Bronchial epithelial cell (primary cell): Measurements from ENCODE around the gene AK8. TPM values are rescaled to one million over a fixed set of nuclear protein-coding genes. Genes with fewer than 3 reads are reported as not detected.

Source experiments
- DNase-seq: peaks from one replicate; pipeline ENCODE4 v3.0.0-alpha.2; 2010; ENCODE audit warnings: low read depth
- FAIRE-seq: peaks from 2 replicates; lab custom pipeline; 2011; peaks lifted over from hg19 to GRCh38; lab: Jason Lieb, UNC
- H3K27me3 ChIP-seq: 2 replicates; pipeline ENCODE4 v1.5.1; 2011; ENCODE audit warnings: low read length; ENCODE audit not compliant: control insufficient read depth, insufficient read depth
- H3K36me3 ChIP-seq: 2 replicates; pipeline ENCODE4 v1.5.1; 2011; ENCODE audit warnings: low read length; ENCODE audit not compliant: control insufficient read depth, insufficient read depth
- H3K4me3 ChIP-seq: 2 replicates; pipeline ENCODE4 v1.5.1; 2011; ENCODE audit warnings: mild to moderate bottlenecking, low read depth, low read length, control low read depth
- total RNA-seq: library from RNA; depleted of rRNA; stranded (reverse); fragments of >200 nt; gene quantifications from 2 replicates; pipeline ENCODE4 v1.2.1, GENCODE V29; 2014
- TF ChIP-seq, protein P1 (sequence below): IDR thresholded peaks from 2 replicates; pipeline ENCODE4 v1.5.1; 2011; ENCODE audit warnings: mild to moderate bottlenecking, moderate library complexity, low read length, control low read depth, inconsistent platforms; ENCODE audit not compliant: insufficient read depth, severe bottlenecking

AK8 gene
- total RNA-seq: 0.26 TPM in 1 of 2 replicates, not detected in the other

DNA sequence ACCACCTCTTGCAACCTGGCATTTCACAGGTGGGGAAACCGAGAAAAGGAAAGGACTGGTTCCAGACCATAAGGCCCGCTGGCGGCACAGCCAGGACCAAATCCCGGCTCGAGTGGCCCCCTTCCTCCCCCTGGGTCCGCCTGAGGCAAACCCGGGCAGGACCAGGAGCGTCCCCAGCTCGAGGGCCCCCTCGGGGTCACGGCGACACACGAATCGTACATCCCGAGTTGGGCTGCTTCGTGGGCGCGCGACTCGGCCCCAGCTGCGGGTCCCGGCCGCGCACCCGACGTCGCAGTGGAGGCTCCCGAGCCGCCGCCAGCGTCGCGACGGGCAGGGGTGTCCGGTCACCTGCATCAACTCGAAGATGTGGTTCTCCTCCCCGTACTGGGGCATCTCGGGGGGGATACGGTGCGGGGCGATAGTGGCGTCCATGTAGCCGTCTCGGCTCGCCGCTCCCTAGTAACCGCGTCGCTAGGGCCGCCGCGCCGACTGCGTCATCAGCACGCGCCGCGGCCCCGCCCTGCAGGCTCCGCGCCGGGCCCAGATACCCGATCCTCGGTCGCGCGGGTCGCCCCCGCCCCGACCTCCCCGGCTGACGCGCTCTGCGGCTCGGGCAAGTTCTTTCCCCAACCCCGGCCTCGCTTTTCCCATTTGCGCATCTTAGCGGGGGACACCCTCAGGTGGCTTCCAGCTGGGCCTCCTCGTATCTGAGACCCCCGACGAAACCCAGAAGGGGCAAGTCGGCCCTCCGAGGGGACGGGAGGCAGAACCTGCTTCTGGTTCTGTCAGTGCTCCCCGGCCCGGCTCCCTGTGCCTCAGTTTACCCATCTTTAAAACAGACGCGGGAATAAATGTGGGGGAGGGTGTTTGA lies at the start of gene AK8:
Gene AK8 (minus strand): TSS at position 461 of the 871 bp plus-strand sequence. CDS start 29 bp downstream, at position 432.
- H3K36me3 ChIP-seq: no peaks in the 10 kb centered on the region
- DNase-seq (no peak), FAIRE-seq (no peak)
- H3K27me3 ChIP-seq: no peaks in the 10 kb centered on the region
- TF ChIP-seq, protein P1, sequence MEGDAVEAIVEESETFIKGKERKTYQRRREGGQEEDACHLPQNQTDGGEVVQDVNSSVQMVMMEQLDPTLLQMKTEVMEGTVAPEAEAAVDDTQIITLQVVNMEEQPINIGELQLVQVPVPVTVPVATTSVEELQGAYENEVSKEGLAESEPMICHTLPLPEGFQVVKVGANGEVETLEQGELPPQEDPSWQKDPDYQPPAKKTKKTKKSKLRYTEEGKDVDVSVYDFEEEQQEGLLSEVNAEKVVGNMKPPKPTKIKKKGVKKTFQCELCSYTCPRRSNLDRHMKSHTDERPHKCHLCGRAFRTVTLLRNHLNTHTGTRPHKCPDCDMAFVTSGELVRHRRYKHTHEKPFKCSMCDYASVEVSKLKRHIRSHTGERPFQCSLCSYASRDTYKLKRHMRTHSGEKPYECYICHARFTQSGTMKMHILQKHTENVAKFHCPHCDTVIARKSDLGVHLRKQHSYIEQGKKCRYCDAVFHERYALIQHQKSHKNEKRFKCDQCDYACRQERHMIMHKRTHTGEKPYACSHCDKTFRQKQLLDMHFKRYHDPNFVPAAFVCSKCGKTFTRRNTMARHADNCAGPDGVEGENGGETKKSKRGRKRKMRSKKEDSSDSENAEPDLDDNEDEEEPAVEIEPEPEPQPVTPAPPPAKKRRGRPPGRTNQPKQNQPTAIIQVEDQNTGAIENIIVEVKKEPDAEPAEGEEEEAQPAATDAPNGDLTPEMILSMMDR: no peak
- H3K4me3 ChIP-seq: peak within 1 kb of the TSS; percentile 93

GRCh38 chr9:132927704-132928103 lies 49.6 kb upstream of the AK8 start:
- Histone ChIP-seq H3K27me3 (no peaks in the 10 kb centered on the region), H3K4me3 (no peak overlapping the region), H3K36me3 (peaks cover 11% of the 10 kb centered on the region)
- DNase-seq (no peak), FAIRE-seq (no peak)
- TF ChIP-seq, protein P1: no peak

DNA sequence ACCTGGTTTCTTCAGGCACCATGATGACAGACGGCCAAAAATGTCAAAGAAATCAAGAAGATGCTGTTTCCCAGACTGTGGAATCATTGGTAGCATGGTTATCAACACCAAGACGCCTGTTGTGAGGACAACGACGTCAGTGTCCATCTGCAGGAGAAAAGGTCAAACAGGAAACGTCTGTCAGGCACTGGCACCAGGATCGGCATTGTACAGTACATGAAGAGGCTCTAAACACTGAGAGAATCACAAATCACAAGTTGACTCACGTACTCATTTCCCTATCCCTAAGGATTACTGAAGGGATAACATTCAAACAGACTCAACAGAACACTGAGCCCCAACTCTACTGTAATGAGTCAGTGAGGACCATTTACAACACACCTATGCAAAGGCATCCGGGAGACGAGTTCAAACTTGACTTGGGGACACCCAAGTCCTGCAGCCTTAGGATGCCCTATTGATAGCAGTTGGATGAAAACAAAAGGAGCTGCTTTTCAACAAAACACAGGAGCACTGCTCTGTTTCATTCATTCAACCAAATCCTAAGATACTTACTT lies 45.3 kb upstream of the AK8 start:
- Histone ChIP-seq H3K36me3 (peaks cover 22% of the 10 kb centered on the region), H3K4me3 (no peak overlapping the region)
- peak; percentile 98 for DNase-seq

DNA sequence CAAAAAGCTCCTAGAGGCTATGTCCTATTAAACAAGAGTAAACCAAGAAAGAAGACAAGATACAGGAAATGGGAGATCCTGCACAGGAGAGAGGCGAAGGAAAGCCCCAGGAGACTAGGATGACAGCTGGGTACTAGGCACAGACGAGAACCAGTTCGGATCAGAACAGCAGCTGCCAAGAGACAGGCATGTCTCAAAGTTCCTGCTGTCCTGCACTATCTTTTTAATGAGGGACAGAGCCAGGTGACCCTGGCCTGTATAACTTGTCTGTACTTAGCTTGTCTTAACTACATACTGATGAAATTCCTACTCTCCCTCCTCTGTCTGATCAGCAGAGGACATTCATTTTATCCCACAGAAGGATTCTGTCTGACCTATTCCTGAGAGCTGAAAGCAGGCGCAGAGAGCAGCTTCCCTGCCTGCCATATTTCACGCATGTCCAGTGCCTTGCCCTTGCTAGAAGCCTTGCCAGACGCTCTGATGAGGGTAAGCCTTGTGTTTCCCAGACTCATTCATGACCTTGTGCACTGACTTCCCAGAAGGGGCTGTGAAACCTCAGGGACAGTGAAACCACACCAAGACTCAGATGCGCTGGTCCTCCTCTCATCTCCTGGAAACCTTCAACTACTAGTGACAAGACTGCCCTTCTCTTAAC lies 41.7 kb upstream of the AK8 start:
- no peak for DNase-seq
- H3K36me3 ChIP-seq: peaks cover 16% of the 10 kb centered on the region

More for the DNA sequence above, 45.3 kb upstream of the AK8 start:
- peak; percentile 72 for FAIRE-seq
- TF ChIP-seq, protein P1: no peak
- H3K27me3 ChIP-seq: no peaks in the 10 kb centered on the region

DNA sequence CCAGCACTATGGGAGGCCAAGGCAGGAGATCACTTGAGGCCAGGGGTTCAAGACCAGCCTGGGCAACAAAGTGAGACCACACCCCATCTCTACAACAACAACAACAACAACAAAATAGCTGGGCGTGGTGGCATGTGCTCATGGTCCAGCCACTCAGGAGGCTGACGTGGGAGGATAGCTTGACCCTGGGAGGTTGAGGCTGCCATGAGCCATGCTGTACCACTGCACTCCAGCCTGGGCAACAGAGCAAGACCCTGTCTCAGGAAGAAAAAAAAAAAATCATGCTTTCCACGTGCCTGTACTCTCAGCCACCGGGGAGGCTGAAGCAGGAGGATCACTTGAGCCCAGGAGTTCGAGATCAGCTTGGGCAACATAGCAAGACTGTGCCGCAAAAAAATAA lies 36.8 kb upstream of the AK8 start:
- Histone ChIP-seq H3K27me3 (no peaks in the 10 kb centered on the region), H3K36me3 (peaks cover 8% of the 10 kb centered on the region), H3K4me3 (no peak overlapping the region)
- FAIRE-seq: no peak
- TF ChIP-seq, protein P1: no peak
- DNase-seq: no peak

More for the DNA sequence above, 41.7 kb upstream of the AK8 start:
- Histone ChIP-seq H3K4me3 (no peak overlapping the region), H3K27me3 (no peaks in the 10 kb centered on the region)
- FAIRE-seq: no peak
- TF ChIP-seq, protein P1: no peak
